ENCODE data around the gene AVEN.

The AVEN gene

GRCh38 chr15:34049112-34049511 is 10.1 kb upstream of the AVEN start:
- Histone ChIP-seq H3K4me3 (ENCODE audit: low read length, poor library complexity, severe bottlenecking) (no peak overlapping the region), H3K9ac (ENCODE audit: low read depth, low read length, poor library complexity, severe bottlenecking) (no peak overlapping the region), H2AFZ (ENCODE audit: low read length) (no peak overlapping the region), H3F3A (ENCODE audit: low read depth) (no peaks in the 10 kb centered on the region), H3K9me2 (replicated peaks; ENCODE audit: low read depth, low read length) (no peaks in the 10 kb centered on the region), H3K4me1 (ENCODE audit: insufficient read depth, low read length, poor library complexity, severe bottlenecking) (no peaks in the 10 kb centered on the region), H3K27me3 (ENCODE audit: insufficient read depth, low read length, poor library complexity, severe bottlenecking) (no peaks in the 10 kb centered on the region), H4K20me1 (ENCODE audit: insufficient read depth, low read length, poor library complexity, severe bottlenecking) (no peaks in the 10 kb centered on the region), H3K36me3 (ENCODE audit: insufficient read depth, low read length) (no peaks in the 10 kb centered on the region), H3K9me3 (ENCODE audit: insufficient read depth, low read depth, low read length) (peaks cover 11% of the 10 kb centered on the region; the same call in 1 of the 2 replicates), H3K4me2 (ENCODE audit: low read depth, low read length, poor library complexity, severe bottlenecking) (no peak overlapping the region), H3K79me2 (ENCODE audit: insufficient read depth, low read length) (no peaks in the 10 kb centered on the region)
- no peak for TF ChIP-seq CTCF (conservative IDR thresholded peaks at IDR 0.05; ENCODE audit: low read length)
- TF ChIP-seq EZH2phosphoT487 (IDR thresholded peaks at IDR 0.05; ENCODE audit: borderline replicate concordance): no peak

DNA sequence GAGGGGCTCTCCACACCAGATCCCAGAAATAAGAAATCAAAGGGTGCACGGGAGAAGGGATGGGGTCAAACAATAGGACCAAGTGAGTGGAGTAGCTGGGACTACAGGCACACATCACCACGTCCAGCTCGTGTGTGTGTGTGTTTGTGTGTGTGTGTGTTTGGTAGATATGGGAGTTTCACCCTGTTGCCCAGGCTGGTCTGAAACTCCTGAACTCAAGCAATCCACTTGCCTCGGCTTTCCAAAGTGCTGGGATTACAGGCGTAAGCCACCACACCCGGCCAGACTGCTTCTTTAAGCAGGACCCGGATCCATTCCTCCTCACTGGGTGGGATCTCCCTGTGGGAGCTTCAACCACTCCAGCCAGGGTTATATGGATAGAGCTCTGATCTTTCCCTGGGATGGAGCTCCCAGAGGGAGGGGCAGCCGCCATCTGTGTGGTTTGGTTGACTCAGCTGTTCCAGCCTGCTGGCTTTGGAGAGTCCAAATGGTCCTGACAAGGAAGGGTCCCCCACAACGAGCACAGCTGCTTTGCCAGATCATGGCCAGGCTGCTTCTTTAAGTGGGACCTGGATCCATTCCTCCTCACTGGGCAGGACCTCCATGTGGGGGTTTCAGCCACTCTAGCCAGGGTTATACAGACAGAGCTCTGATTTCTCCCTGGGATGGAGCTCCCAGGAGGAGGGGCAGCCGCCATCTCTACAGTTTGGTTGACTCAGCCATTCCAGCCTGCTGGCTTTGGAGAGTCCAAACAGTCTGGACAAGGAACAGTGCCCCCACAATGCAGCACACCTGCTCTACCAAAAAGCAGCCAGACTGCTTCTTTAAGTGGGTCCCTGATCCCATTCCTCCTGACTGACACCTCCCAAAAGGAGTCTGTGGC is 9.1 kb upstream of the AVEN start:
- Histone ChIP-seq H3K79me2 (ENCODE audit: insufficient read depth, low read length) (no peaks in the 10 kb centered on the region), H3K4me3 (ENCODE audit: low read length, poor library complexity, severe bottlenecking) (no peak overlapping the region), H3F3A (ENCODE audit: low read depth) (no peaks in the 10 kb centered on the region), H2AFZ (ENCODE audit: low read length) (no peak overlapping the region), H3K9me2 (replicated peaks; ENCODE audit: low read depth, low read length) (no peaks in the 10 kb centered on the region), H4K20me1 (ENCODE audit: insufficient read depth, low read length, poor library complexity, severe bottlenecking) (no peaks in the 10 kb centered on the region), H3K9ac (ENCODE audit: low read depth, low read length, poor library complexity, severe bottlenecking) (no peak overlapping the region), H3K4me2 (ENCODE audit: low read depth, low read length, poor library complexity, severe bottlenecking) (no peak overlapping the region), H3K27me3 (ENCODE audit: insufficient read depth, low read length, poor library complexity, severe bottlenecking) (no peaks in the 10 kb centered on the region), H3K36me3 (ENCODE audit: insufficient read depth, low read length) (no peaks in the 10 kb centered on the region), H3K4me1 (ENCODE audit: insufficient read depth, low read length, poor library complexity, severe bottlenecking) (no peaks in the 10 kb centered on the region), H3K9me3 (ENCODE audit: insufficient read depth, low read depth, low read length) (peaks cover 11% of the 10 kb centered on the region; the same call in 1 of the 2 replicates)
- TF ChIP-seq CTCF (conservative IDR thresholded peaks at IDR 0.05; ENCODE audit: low read length) (no peak), EZH2phosphoT487 (IDR thresholded peaks at IDR 0.05; ENCODE audit: borderline replicate concordance) (no peak)

GRCh38 chr15:34046471-34047145 is 7.6 kb upstream of the AVEN start:
- Histone ChIP-seq H4K20me1 (ENCODE audit: insufficient read depth, low read length, poor library complexity, severe bottlenecking) (no peaks in the 10 kb centered on the region), H3K4me3 (ENCODE audit: low read length, poor library complexity, severe bottlenecking) (no peak overlapping the region), H3K4me1 (ENCODE audit: insufficient read depth, low read length, poor library complexity, severe bottlenecking) (no peaks in the 10 kb centered on the region), H3K9me2 (replicated peaks; ENCODE audit: low read depth, low read length) (no peaks in the 10 kb centered on the region), H3K4me2 (ENCODE audit: low read depth, low read length, poor library complexity, severe bottlenecking) (no peak overlapping the region), H3K9me3 (ENCODE audit: insufficient read depth, low read depth, low read length) (peaks cover 11% of the 10 kb centered on the region; the same call in 1 of the 2 replicates), H3K9ac (ENCODE audit: low read depth, low read length, poor library complexity, severe bottlenecking) (no peak overlapping the region), H3K79me2 (ENCODE audit: insufficient read depth, low read length) (no peaks in the 10 kb centered on the region), H3F3A (ENCODE audit: low read depth) (0 out of 2 replicates have a peak, but pooled peaks cover 2% of the 10 kb centered on the region), H2AFZ (ENCODE audit: low read length) (no peak overlapping the region), H3K27me3 (ENCODE audit: insufficient read depth, low read length, poor library complexity, severe bottlenecking) (no peaks in the 10 kb centered on the region), H3K36me3 (ENCODE audit: insufficient read depth, low read length) (no peaks in the 10 kb centered on the region)
- no peak for TF ChIP-seq EZH2phosphoT487 (IDR thresholded peaks at IDR 0.05; ENCODE audit: borderline replicate concordance)
- TF ChIP-seq CTCF (conservative IDR thresholded peaks at IDR 0.05; ENCODE audit: low read length): no peak
